Measurements from ENCODE around the gene MAP3K8.
A peak's percentile ranks its signal among the peaks of the same experiment; 100 is the strongest.
"Not testable (repeated sequence)": the region's sequence is repeated elsewhere in the genome, so short reads cannot be mapped to it uniquely, and the experiment has no call there.

MAP3K8 gene

DNA sequence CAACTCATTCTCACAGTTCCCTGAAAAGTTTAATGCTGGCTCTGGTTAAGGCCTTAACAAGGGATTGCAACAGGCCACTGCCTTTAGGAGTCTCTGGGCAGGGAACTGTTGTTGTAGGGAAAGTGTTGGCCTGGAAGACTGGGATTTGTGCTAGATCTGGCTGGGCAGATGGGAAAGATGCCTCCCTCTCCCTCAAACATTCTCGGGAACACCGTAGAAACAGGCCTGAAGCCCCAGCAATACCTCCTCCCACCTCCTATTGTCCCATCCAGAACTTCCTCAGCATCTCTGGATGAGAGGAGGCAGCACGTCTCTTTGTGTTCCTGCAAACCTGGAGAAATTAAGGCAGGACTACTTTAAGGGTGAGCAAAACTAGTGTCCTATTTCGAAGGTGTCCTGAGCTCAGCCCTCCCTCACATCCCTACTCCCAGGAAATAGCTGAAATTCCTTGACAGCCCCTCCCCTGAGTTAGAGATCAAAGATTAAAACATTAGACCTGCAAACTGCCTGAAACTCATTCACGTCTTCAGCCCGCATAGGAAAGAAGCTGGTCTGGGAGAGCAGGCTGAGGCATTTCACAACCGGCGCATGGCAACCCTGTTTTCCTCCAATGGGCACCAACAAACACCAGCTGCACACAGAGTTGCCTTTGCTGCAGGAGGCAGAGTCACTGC, 10.9 kb upstream of the MAP3K8 start:
- DNase-seq (ENCODE audit: low read depth): no peak

GRCh38 chr10:30423655-30424275, 10.2 kb upstream of the MAP3K8 start:
- DNase-seq (ENCODE audit: low read depth): not testable (repeated sequence)

GRCh38 chr10:30425336-30426075, 8.5 kb upstream of the MAP3K8 start:
- DNase-seq (ENCODE audit: low read depth): no peak

- no peak for DNase-seq (ENCODE audit: low read depth)
Observed at GRCh38 chr10:30430544-30431298, 3.3 kb upstream of the MAP3K8 start.

DNA sequence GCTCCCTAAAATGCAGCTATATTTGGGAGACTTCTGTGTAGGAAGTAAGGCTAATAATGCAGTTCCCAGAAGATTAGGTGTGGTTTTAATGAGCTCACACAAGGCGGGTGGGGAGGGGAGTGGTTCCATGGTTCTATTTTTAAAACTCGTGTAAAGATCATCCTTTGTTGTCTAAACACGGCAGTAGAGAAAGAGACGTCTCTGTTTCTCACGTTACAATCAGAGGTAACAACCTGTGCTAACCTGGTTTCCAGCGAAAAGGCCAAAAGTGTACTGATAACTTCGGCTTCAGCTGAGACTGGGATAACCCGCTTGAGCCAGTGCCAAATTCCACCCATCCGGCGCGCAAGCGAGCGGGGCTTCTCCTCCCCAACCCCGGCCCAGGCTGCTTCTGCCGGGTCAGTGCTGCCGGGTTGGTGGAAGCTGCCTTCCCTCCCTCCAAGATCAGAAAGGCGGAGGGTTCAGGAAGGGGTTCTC, 2.5 kb upstream of the MAP3K8 start:
- DNase-seq (ENCODE audit: low read depth): no peak

DNA sequence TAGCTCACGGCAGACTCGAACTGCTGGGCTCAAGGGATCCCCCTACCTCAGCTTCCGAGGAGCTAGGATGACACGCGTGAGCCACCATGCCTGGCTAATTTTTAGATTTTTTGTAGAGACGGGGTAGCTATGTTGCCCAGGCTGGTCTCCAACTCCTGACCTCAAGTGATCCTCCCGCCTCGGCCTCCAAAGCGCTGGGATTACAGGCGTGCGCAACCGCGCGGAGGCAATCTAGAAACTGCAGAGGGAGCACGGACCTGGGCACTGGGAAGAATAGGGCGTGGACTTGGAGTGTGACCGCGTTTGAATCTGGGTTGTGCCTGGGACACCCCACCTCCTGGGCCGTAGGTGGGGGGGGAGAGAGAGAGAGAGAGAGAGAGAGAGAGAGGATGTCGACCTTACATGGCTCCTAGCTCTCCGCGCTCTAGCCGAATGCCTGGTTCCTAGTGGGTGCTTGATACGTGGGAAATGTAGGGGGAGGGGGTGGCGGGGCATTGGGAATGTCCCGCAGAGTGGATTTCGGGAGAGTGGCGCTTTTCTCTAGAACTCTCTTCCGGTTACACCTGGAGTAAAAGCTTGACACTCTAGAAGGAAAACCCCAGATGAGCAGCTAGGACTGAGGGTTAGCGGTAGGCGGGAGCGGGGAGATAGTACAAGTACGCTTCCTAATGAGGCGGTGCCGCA, 1.2 kb upstream of the MAP3K8 start:
- no peak for DNase-seq (ENCODE audit: low read depth)

DNA sequence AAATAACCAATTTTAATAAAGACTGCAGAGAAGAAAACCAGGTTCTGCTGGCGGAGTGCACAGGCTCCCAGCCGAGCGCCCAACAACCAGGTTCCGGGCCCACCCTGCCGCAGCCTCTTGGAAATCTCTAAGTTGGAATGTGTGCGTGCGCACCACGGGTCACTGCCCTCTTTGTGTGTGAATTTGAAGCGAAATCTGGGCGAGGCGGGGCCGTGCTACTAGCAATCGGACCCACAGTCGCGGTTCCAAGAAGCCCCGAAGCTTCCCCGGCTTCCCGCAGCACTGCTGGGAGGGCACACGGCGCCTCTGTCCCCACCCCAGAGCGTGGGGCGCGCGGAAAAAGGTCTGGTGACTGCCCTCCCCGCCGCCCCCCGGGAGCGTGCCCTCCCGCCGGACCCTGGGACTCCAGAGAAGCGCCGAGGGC, 666 bp upstream of the MAP3K8 start:
- DNase-seq (ENCODE audit: low read depth): no peak

- DNase-seq (ENCODE audit: low read depth): peak; percentile 45
Observed at GRCh38 chr10:30434273-30435072, 489 bp downstream of the MAP3K8 start.

DNA sequence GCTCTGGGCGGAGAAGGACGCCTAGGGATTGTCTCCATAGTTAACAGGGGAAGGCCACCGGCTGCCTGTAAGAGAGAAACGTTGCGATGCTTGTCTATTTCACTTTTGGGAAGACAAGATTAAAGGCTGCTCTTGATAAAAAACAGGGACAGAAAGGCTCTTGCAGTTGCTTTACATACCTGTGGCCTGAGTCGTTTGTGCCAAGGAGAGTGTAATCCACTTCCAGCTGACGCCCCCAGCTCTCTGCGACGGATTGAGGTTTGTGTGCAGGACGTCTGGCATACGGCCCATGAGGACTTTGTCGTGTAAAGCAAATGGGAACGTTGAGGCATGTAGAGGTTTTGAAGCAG, 1.1 kb downstream of the MAP3K8 start:
- DNase-seq (ENCODE audit: low read depth): no peak

- not testable (repeated sequence) for DNase-seq (ENCODE audit: low read depth)
Observed at GRCh38 chr10:30435499-30436167, 1.6 kb downstream of the MAP3K8 start.

DNA sequence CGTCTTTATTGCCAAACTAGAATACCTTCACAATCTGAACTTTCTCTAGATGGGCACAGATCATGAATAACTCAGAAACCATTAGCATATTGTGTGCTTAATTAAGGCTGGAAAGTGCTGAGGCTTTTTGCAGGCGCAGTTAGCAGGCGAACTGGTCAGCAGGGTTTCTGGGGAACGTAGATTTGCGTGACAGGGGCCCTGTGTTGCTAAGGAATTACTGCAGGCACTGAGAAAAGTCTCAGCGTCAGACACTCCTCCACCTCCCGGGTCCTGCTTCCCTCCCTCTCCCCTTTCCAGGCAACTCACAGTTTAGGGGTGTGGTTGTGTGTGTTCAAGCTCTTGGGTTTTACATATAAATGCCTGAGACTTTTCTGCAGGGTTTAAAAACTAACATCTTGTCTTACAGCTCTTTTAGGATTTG, 2.2 kb downstream of the MAP3K8 start:
- no peak for DNase-seq (ENCODE audit: low read depth)

- DNase-seq (ENCODE audit: low read depth): no peak
Observed at GRCh38 chr10:30436671-30437030, 2.7 kb downstream of the MAP3K8 start.

DNA sequence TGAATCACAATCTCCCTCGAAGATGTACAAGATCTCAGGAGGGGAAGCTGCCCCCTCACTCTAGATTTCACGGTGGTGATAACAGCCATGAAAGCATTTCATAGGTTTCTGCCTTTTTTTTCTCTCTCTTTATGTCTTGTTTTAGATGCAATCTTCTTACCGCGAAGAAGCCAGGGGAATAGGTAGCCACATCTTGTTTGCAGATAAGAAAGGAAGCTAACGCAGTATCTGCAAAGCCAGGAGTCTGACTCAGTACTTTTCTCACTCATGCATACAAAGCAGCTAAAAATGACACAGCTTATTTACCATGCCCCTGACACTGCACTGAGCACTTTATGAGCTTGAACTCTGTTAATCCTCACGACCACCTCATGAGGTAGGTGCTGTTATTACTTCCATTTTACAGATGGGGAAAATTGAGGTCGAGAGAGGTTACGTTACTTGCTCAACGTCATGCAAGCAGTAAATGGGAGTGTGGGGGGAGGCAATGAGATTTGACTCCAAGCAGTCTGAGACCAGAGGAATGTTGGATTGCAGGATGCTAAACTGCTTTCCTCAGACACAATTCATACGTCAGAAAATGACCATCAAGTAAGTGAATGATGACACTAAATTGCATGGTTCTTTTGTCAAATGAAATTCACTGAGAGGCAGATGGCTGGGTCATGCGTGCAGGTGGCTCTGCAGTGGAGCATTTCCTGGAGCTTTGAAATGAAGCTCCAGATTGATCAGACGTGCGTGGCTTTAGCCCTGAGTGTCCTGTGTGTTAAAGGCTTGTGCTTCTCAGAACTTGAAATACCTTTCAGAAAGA, 3.3 kb downstream of the MAP3K8 start:
- no peak for DNase-seq (ENCODE audit: low read depth)

DNA sequence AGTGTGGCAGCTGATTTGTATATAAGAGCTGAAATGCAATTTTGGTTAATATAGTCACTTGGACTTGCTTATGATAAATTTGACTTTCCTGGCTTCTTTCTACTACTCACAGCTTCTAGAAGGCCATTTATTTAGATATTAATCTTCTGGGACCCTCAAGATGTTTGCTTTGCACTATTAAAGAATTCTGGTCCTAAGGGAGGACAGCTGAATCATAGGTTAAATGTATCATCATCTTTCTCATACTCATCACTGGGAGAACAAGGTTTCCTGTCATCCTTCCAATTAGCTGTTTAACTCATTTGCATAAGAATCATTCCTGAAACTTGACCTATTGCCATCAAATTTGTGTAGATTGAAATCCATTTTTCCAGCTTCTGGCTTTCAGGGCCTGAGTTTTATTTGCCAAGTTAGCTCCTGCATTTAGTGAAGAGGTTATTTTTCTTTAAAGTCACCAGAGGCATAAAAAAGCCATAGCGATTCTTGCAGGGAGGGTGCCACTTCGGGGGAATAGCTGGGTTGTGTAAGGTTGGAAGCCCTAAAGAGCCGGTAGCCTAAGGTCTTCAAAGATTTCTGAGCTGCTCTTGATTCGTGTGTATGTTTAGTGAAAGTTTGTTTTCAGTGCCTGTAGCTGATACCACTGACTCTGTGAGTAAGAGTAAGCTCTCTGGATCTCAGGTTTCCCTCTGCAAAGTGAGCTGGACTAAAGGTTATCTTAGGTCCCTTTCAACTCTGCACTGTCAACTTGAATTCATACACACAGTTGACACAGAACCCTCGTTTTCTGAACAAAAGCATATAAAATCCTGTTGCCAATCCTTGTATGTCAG, 4.3 kb downstream of the MAP3K8 start:
- DNase-seq (ENCODE audit: low read depth): no peak

- DNase-seq (ENCODE audit: low read depth): no peak
Observed at GRCh38 chr10:30439931-30440330, 5.9 kb downstream of the MAP3K8 start.

- no peak for DNase-seq (ENCODE audit: low read depth)
Observed at GRCh38 chr10:30442019-30442606, 8.1 kb downstream of the MAP3K8 start.

- DNase-seq (ENCODE audit: low read depth): no peak
Observed at GRCh38 chr10:30443049-30443448, 9.1 kb downstream of the MAP3K8 start.

- DNase-seq (ENCODE audit: low read depth): no peak
Observed at GRCh38 chr10:30445711-30446110, 11.7 kb downstream of the MAP3K8 start.
